A549 (cell line): ENCODE measurements around the gene KRTAP12-1. TPM values are rescaled to one million over a fixed set of nuclear protein-coding genes. Genes with fewer than 3 reads are reported as not detected.

Source experiments
- ATAC-seq, 2 experiments: fragments of 200-7000 bp in 1 of 2; fragments of >200 bp in 1 of 2; cut with Nextera tagmentation in 1 of 2; cut with Tn5 transposase in 1 of 2; 3 replicates each; pipeline versions ENCODE4 v1.8.0 to v1.9.1; 2018 to 2020; ENCODE audit warnings: mild to moderate bottlenecking in 1 of 2, moderate library complexity in 1 of 2
- CTCF ChIA-PET: fragments of 300-600 bp; sonication (Branson Sonifier 250); formaldehyde crosslinking; extraction: SDS; loops from one replicate; lab custom pipeline; 2021; ENCODE audit warnings: antibody characterized with exemption, inconsistent platforms; lab: Yijun Ruan, JAX
- POLR2A ChIA-PET: fragments of 350-600 bp; formaldehyde crosslinking; extraction: SDS; loops from one replicate; lab custom pipeline; 2021; ENCODE audit warnings: antibody characterized with exemption, inconsistent platforms; lab: Yijun Ruan, JAX
- DNase-seq, 2 experiments: peaks; one replicate each; pipeline versions ENCODE4 v3.0.0 to v3.0.0-alpha.2; 2011 to 2016; ENCODE audit warnings: low read depth in 1 of 2, low spot score in 1 of 2
- FAIRE-seq: peaks from 2 replicates; lab custom pipeline; 2011; peaks lifted over from hg19 to GRCh38; lab: Jason Lieb, UNC
- H3K27ac ChIP-seq, 2 experiments: fragments of >200 bp; sonication (Bioruptor Twin); formaldehyde crosslinking; 3 replicates each; pipeline ENCODE4 v1.5.1; 2016 to 2017
- H3K4me1 ChIP-seq: fragments of >200 bp; sonication (Bioruptor Twin); formaldehyde crosslinking; 3 replicates; pipeline ENCODE4 v1.6.1; 2016
- H3K4me2 ChIP-seq: fragments of >200 bp; sonication (Bioruptor Twin); formaldehyde crosslinking; 3 replicates; pipeline ENCODE4 v1.6.1; 2016
- H3K4me3 ChIP-seq: fragments of >200 bp; sonication (Bioruptor Twin); formaldehyde crosslinking; 3 replicates; pipeline ENCODE4 v1.5.1; 2016
- H3K9me3 ChIP-seq: fragments of >200 bp; sonication (Bioruptor Twin); formaldehyde crosslinking; 3 replicates; pipeline ENCODE4 v1.6.1; 2016
- BHLHE40 ChIP-seq: IDR thresholded peaks from 2 replicates; pipeline ENCODE4 v1.6.1; 2012; ENCODE audit warnings: low read depth, low read length, inconsistent platforms
- CBX8 ChIP-seq: fragments of 200-600 bp; sonication (generic); IDR thresholded peaks from 2 replicates; pipeline ENCODE4 v1.6.1; 2016
- CEBPB ChIP-seq, 2 experiments: fragments of >200 bp in 1 of 2; sonication (Bioruptor Twin) in 1 of 2; formaldehyde crosslinking in 1 of 2; IDR thresholded peaks; 2 replicates each; pipeline ENCODE4 v1.6.1; 2012 to 2016
- CHD2 ChIP-seq: fragments of 150-350 bp; IDR thresholded peaks from 2 replicates; pipeline ENCODE4 v1.6.1; 2014; ENCODE audit warnings: low read length; ENCODE audit not compliant: partially characterized antibody
- EHF ChIP-seq: fragments of 250-450 bp; sonication (Bioruptor Pico); IDR thresholded peaks from 2 replicates; pipeline ENCODE4 v1.5.0; 2020; ENCODE audit warnings: mild to moderate bottlenecking
- EP300 ChIP-seq, 2 experiments: fragments of >200 bp; sonication (Bioruptor Twin); formaldehyde crosslinking; IDR thresholded peaks; 2 replicates in 1 of 2; 3 replicates in 1 of 2; pipeline ENCODE4 v1.6.1; 2016 to 2017
- HEYL ChIP-seq: fragments of 250-450 bp; sonication (Bioruptor Pico); IDR thresholded peaks from 2 replicates; pipeline ENCODE4 v1.8.0; 2021; ENCODE audit warnings: mild to moderate bottlenecking, moderate library complexity
- HOXB13 ChIP-seq: fragments of 250-450 bp; sonication (Bioruptor Pico); IDR thresholded peaks from 2 replicates; pipeline ENCODE4 v1.5.0; 2020; ENCODE audit warnings: low read depth, mild to moderate bottlenecking, moderate library complexity
- MAZ ChIP-seq: fragments of 150-350 bp; IDR thresholded peaks from 2 replicates; pipeline ENCODE4 v1.6.1; 2014; ENCODE audit warnings: antibody characterized with exemption, low read depth, low read length, borderline replicate concordance
- NPAS2 ChIP-seq: fragments of 250-450 bp; sonication (Bioruptor Pico); IDR thresholded peaks from 2 replicates; pipeline ENCODE4 v1.8.0; 2022; ENCODE audit warnings: mild to moderate bottlenecking, moderate library complexity, borderline replicate concordance
- NR3C1 ChIP-seq: fragments of >200 bp; sonication (Bioruptor Twin); formaldehyde crosslinking; IDR thresholded peaks from 3 replicates; pipeline ENCODE4 v1.6.1; 2017
- POLR2AphosphoS2 ChIP-seq: conservative IDR thresholded peaks from 2 replicates; pipeline ENCODE4 v1.6.1; 2012; ENCODE audit warnings: low read length, improper control_type of control experiment, inconsistent platforms
- RAD21 ChIP-seq, 2 experiments: fragments of >200 bp in 1 of 2; sonication (Bioruptor Twin) in 1 of 2; formaldehyde crosslinking in 1 of 2; IDR thresholded peaks in 1 of 2; conservative IDR thresholded peaks in 1 of 2; 2 replicates in 1 of 2; 3 replicates in 1 of 2; pipeline ENCODE4 v1.6.1; 2012 to 2018; ENCODE audit warnings: inconsistent platforms in 1 of 2
- RARB ChIP-seq: fragments of 250-450 bp; sonication (Bioruptor Pico); IDR thresholded peaks from 2 replicates; pipeline ENCODE4 v1.8.0; 2021; ENCODE audit warnings: mild to moderate bottlenecking, moderate library complexity
- RNF2 ChIP-seq: fragments of 200-600 bp; sonication (generic); IDR thresholded peaks from 2 replicates; pipeline ENCODE4 v1.6.1; 2016; ENCODE audit warnings: low read depth, mild to moderate bottlenecking, antibody characterized with exemption, moderate library complexity, borderline replicate concordance
- SMC3 ChIP-seq: fragments of >200 bp; sonication (Bioruptor Twin); formaldehyde crosslinking; IDR thresholded peaks from 3 replicates; pipeline ENCODE4 v1.6.1; 2018; ENCODE audit warnings: inconsistent platforms
- WGBS: methylation state at CpG from one replicate; pipeline ENCODE4 v1.1.6; 2017; ENCODE audit errors: missing lambda C conversion rate; 5-methylcytosine and 5-hydroxymethylcytosine counted together
- polyA plus RNA-seq, 4 experiments: library from polyadenylated mRNA; depleted of rRNA in 3 of 4; stranded (reverse); fragments of >200 nt; fragmentation: RNase III in 1 of 4; extraction: RNeasy Plus Mini Kit Qiagen cat#74134 plus additional on column Dnase treatment in 1 of 4; gene quantifications; 2 replicates in 3 of 4; 3 replicates in 1 of 4; pipeline ENCODE4 v1.2.3, GENCODE V29; 2011 to 2017
- TF ChIP-seq, protein P1 (sequence below): fragments of >200 bp; sonication (Bioruptor Twin); formaldehyde crosslinking; IDR thresholded peaks from 3 replicates; pipeline ENCODE4 v1.5.1; 2016
- TF ChIP-seq, protein P2 (sequence below): fragments of 200-600 bp; sonication (generic); IDR thresholded peaks from 2 replicates; pipeline ENCODE4 v1.6.1; 2016; ENCODE audit warnings: antibody characterized with exemption, mild to moderate bottlenecking, moderate library complexity
- TF ChIP-seq, protein P3 (sequence below): fragments of >200 bp; sonication (Bioruptor Twin); formaldehyde crosslinking; IDR thresholded peaks from 2 replicates; pipeline ENCODE4 v1.6.1; 2016
- TF ChIP-seq, protein P4 (sequence below): fragments of 250-450 bp; sonication (Bioruptor Pico); IDR thresholded peaks from 2 replicates; pipeline ENCODE4 v1.5.0; 2021; ENCODE audit warnings: mild to moderate bottlenecking, moderate library complexity, borderline replicate concordance

KRTAP12-1 gene
- polyA plus RNA-seq, 2 of the 4 experiments (the other 2 are of a cell fraction): not detected

DNA sequence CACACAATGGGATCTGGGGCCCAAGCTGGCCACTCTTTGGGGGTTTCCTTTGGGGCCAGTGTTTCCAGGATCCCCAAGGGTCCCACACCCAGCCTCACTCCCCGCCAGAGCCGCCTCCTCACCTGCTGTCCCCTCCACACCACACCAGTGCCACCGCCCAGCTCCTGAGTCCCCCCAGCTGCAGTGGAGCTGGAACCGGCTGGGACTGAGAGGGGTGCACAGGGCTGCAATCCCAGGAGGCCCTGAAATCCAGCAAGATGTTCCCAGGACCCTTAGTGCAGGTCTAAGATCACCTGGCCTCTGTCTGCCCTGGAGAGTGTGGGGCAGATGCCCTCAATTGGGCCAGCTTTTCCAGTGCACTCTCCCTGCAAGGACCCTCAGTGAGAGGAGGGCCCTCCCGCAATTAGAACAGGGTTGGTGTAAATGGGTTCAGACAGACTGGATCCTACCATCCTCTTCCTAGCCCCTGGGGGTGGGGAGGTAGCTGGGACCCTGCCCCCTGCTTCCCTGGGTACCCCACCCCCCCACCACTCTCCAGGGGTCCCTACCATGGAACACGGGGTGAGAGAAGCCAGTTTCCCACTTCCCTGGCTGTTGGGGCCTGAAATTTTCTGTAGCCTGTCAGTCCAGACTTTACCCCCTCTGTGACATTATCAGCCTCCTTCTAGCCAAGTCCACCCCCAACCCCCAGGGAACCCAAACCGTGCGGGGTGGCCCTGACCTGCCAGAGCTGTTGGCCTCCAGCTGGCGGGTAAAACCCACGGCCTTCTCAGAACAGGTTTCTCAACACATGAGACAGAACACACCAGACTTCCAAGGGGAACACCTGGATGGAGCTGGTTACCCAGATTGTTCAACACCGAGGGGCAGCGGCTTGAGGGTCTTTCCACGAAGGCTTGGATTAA, 22.0 kb upstream of the KRTAP12-1 start:
- POLR2A ChIA-PET: no interaction called here
- no peak for FAIRE-seq
- CTCF ChIA-PET: no interaction called here

DNA sequence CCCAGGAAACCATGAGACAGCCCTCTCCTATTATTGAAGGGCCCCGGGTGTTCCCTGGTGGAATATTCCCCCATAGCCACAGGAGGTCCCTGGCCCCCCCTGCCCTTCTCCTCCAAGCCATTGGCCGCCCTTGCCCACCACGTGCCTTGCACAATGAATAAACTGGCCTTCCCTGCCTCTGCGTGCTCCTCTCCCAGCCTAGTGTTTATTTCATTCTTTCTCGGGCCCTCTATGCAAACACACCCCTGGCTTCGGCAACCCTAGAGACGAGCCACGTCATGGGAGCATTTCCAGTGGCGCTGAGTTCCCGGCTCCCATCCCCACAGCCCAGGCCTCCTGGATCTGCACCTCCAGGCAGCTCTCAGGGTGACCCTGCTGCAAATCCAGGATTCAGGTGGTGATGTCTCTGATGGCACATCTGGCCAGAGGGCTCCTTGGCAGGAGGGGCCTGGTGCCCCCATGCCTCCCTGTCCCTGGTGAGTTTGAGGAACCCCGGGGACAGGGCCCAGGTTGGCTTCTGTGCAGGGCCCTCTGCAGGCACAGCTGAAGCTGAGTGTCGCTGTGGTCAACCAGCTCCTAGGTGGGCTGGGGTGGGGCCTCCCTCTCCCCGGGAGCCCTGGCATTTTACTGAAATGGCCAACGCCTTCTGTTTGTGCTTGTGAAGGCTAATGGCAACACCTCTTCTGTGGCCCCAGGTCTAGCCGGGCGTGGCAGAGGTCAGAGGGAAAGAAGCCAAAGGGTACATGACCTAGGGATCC, 21.2 kb upstream of the KRTAP12-1 start:
- Histone ChIP-seq H3K27ac (no peak overlapping the region), H3K9me3 (no peaks in the 10 kb centered on the region), H3K4me2 (no peak overlapping the region), H3K4me3 (no peak overlapping the region), H3K4me1 (no peaks in the 10 kb centered on the region)
- ATAC-seq: peak in 1 of 2 experiments; percentile 36; a peak in 2 of 6 replicates
- no peak for DNase-seq
- no peak for FAIRE-seq
- CTCF ChIA-PET: no interaction called here
- POLR2A ChIA-PET: no interaction called here
- 44% methylated on average over 10 of the region's 16 CpGs for WGBS
- TF ChIP-seq BHLHE40 (no peak), EP300 (IDR thresholded peaks at IDR 0.05) (no peak), RARB (CRISPR knock-in tag) (no peak), CHD2 (no peak), HEYL (CRISPR knock-in tag) (no peak), EHF (CRISPR knock-in tag) (no peak), RNF2 (no peak), SMC3 (no peak)
- TF ChIP-seq, protein P1, sequence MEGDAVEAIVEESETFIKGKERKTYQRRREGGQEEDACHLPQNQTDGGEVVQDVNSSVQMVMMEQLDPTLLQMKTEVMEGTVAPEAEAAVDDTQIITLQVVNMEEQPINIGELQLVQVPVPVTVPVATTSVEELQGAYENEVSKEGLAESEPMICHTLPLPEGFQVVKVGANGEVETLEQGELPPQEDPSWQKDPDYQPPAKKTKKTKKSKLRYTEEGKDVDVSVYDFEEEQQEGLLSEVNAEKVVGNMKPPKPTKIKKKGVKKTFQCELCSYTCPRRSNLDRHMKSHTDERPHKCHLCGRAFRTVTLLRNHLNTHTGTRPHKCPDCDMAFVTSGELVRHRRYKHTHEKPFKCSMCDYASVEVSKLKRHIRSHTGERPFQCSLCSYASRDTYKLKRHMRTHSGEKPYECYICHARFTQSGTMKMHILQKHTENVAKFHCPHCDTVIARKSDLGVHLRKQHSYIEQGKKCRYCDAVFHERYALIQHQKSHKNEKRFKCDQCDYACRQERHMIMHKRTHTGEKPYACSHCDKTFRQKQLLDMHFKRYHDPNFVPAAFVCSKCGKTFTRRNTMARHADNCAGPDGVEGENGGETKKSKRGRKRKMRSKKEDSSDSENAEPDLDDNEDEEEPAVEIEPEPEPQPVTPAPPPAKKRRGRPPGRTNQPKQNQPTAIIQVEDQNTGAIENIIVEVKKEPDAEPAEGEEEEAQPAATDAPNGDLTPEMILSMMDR: no peak
- TF ChIP-seq, protein P2, sequence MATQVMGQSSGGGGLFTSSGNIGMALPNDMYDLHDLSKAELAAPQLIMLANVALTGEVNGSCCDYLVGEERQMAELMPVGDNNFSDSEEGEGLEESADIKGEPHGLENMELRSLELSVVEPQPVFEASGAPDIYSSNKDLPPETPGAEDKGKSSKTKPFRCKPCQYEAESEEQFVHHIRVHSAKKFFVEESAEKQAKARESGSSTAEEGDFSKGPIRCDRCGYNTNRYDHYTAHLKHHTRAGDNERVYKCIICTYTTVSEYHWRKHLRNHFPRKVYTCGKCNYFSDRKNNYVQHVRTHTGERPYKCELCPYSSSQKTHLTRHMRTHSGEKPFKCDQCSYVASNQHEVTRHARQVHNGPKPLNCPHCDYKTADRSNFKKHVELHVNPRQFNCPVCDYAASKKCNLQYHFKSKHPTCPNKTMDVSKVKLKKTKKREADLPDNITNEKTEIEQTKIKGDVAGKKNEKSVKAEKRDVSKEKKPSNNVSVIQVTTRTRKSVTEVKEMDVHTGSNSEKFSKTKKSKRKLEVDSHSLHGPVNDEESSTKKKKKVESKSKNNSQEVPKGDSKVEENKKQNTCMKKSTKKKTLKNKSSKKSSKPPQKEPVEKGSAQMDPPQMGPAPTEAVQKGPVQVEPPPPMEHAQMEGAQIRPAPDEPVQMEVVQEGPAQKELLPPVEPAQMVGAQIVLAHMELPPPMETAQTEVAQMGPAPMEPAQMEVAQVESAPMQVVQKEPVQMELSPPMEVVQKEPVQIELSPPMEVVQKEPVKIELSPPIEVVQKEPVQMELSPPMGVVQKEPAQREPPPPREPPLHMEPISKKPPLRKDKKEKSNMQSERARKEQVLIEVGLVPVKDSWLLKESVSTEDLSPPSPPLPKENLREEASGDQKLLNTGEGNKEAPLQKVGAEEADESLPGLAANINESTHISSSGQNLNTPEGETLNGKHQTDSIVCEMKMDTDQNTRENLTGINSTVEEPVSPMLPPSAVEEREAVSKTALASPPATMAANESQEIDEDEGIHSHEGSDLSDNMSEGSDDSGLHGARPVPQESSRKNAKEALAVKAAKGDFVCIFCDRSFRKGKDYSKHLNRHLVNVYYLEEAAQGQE: no peak
- TF ChIP-seq, protein P3, sequence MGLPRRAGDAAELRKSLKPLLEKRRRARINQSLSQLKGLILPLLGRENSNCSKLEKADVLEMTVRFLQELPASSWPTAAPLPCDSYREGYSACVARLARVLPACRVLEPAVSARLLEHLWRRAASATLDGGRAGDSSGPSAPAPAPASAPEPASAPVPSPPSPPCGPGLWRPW: no peak
- TF ChIP-seq, all 56 proteins: peak for 0

More for the DNA sequence above, 22.0 kb upstream of the KRTAP12-1 start:
- Histone ChIP-seq H3K4me1 (no peaks in the 10 kb centered on the region), H3K27ac (no peak overlapping the region), H3K4me2 (no peak overlapping the region), H3K9me3 (no peaks in the 10 kb centered on the region), H3K4me3 (no peak overlapping the region)
- ATAC-seq (no peak), DNase-seq (no peak)
- TF ChIP-seq, protein P4, sequence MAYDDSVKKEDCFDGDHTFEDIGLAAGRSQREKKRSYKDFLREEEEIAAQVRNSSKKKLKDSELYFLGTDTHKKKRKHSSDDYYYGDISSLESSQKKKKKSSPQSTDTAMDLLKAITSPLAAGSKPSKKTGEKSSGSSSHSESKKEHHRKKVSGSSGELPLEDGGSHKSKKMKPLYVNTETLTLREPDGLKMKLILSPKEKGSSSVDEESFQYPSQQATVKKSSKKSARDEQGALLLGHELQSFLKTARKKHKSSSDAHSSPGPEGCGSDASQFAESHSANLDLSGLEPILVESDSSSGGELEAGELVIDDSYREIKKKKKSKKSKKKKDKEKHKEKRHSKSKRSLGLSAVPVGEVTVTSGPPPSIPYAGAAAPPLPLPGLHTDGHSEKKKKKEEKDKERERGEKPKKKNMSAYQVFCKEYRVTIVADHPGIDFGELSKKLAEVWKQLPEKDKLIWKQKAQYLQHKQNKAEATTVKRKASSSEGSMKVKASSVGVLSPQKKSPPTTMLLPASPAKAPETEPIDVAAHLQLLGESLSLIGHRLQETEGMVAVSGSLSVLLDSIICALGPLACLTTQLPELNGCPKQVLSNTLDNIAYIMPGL: no peak
- TF ChIP-seq RNF2: no peak
- no peak for TF ChIP-seq NPAS2 (CRISPR knock-in tag)
- TF ChIP-seq NR3C1: no peak
- no peak for TF ChIP-seq CEBPB (IDR thresholded peaks at IDR 0.05)
- no peak for TF ChIP-seq CBX8
- TF ChIP-seq, protein P3: no peak
- TF ChIP-seq MAZ: no peak
- no peak for TF ChIP-seq POLR2AphosphoS2
- TF ChIP-seq RAD21 (conservative IDR thresholded peaks at IDR 0.05 in 1 of 2, IDR thresholded peaks at IDR 0.05 in 1 of 2): no peak
- no peak for TF ChIP-seq HOXB13 (CRISPR knock-in tag)
- WGBS: 40% methylated on average over 8 of the region's 13 CpGs
